ENCODE measurements around the gene DAAM2. TPM values are rescaled to one million over a fixed set of nuclear protein-coding genes. Genes with fewer than 3 reads are reported as not detected.

The DAAM2 gene
- total RNA-seq, 4 donors from 2014 or later, result 11.0 to 43.3 (median 26.4) TPM

DNA sequence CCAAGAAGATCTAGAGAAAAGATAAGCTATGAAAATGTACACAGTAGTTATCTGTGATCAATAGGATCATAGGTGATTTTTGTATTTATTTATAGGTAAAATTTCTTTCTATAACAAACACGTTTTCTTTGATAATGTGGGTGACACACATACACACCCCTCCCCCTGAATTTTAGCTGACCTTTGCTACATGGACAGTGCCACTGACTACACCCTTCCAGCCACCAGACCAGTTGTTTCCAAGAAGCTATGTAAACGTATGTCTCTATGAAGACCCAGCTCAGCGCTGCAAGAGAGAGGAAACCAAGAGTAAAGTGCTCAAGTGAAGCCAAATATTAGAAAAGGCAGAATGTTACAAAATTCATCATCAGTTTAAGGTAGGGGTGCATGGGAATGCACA, 125.8 kb downstream of the DAAM2 start:
- intact Hi-C loops (cut with DNase I; ENCODE audit: low total_unique reads), result no loop called here
- Histone ChIP-seq H3K4me1 (no peaks in the 10 kb centered on the region), H3K36me3 (no peaks in the 10 kb centered on the region), H3K27ac (no peak overlapping the region), H3K9me3 (no peaks in the 10 kb centered on the region), H3K4me3 (no peak overlapping the region), H3K27me3 (no peaks in the 10 kb centered on the region)
- DNase-seq, result no peak
- no peak for TF ChIP-seq POLR2A (IDR thresholded peaks at IDR 0.05)
- TF ChIP-seq, protein P1, sequence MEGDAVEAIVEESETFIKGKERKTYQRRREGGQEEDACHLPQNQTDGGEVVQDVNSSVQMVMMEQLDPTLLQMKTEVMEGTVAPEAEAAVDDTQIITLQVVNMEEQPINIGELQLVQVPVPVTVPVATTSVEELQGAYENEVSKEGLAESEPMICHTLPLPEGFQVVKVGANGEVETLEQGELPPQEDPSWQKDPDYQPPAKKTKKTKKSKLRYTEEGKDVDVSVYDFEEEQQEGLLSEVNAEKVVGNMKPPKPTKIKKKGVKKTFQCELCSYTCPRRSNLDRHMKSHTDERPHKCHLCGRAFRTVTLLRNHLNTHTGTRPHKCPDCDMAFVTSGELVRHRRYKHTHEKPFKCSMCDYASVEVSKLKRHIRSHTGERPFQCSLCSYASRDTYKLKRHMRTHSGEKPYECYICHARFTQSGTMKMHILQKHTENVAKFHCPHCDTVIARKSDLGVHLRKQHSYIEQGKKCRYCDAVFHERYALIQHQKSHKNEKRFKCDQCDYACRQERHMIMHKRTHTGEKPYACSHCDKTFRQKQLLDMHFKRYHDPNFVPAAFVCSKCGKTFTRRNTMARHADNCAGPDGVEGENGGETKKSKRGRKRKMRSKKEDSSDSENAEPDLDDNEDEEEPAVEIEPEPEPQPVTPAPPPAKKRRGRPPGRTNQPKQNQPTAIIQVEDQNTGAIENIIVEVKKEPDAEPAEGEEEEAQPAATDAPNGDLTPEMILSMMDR (IDR thresholded peaks at IDR 0.05), result no peak

DNA sequence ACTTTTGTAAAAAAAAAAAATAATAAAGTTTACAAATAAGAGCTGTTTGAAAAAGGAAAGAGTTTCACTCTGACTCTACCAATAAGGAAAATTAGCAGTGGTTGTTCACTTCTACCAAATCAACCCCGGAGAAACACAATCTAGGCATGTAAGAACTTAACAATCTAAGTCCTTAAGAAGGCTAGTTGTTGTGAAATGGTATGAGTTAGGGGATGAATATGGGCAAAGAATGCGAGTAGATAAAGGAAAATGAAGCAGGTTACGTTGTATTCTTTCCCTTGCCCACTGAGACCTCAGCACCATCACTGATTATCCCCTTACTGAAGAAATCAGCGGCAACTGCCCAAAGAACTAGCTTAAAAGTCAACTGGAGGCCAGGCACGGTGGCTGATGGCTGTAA, 126.7 kb downstream of the DAAM2 start:
- no peaks in the 10 kb centered on the region for H3K36me3 ChIP-seq

DNA sequence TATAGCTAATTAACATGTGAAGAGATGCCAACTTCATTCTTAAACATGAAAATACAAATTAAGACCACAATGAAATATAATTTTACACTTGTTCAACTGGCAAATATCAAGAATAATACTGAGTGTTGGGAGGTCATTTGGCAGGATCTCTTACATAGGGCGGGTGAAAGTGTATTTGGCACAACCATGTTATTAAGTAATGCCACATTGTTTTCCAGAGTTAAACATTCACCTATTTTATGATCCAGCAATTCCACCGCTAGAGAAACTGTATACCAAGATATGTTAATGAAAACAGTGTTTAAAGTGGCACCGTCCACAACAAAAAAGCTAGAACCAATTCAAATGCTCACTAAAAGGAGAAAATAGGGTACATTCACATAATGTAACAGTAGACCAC, 128.0 kb downstream of the DAAM2 start:
- DNase-seq, result no peak
- H3K36me3 ChIP-seq, result no peaks in the 10 kb centered on the region
- no peak overlapping the region for H3K4me3 ChIP-seq
- intact Hi-C loops (cut with DNase I; ENCODE audit: low total_unique reads), result no loop called here
- no peaks in the 10 kb centered on the region for H3K4me1 ChIP-seq
- H3K27ac ChIP-seq, result no peak overlapping the region
- no peaks in the 10 kb centered on the region for H3K9me3 ChIP-seq
- TF ChIP-seq, protein P1 (IDR thresholded peaks at IDR 0.05), result no peak
- no peak for TF ChIP-seq POLR2A (IDR thresholded peaks at IDR 0.05)
- no peaks in the 10 kb centered on the region for H3K27me3 ChIP-seq

More for the DNA sequence above, 126.7 kb downstream of the DAAM2 start:
- H3K4me3 ChIP-seq, result no peak overlapping the region
- no peaks in the 10 kb centered on the region for H3K9me3 ChIP-seq
- TF ChIP-seq, protein P1 (IDR thresholded peaks at IDR 0.05), result no peak
- no peak for TF ChIP-seq POLR2A (IDR thresholded peaks at IDR 0.05)
- no peaks in the 10 kb centered on the region for H3K27me3 ChIP-seq
- no peak overlapping the region for H3K27ac ChIP-seq
- intact Hi-C loops (cut with DNase I; ENCODE audit: low total_unique reads), result no loop called here
- DNase-seq, result no peak
- H3K4me1 ChIP-seq, result no peaks in the 10 kb centered on the region

DNA sequence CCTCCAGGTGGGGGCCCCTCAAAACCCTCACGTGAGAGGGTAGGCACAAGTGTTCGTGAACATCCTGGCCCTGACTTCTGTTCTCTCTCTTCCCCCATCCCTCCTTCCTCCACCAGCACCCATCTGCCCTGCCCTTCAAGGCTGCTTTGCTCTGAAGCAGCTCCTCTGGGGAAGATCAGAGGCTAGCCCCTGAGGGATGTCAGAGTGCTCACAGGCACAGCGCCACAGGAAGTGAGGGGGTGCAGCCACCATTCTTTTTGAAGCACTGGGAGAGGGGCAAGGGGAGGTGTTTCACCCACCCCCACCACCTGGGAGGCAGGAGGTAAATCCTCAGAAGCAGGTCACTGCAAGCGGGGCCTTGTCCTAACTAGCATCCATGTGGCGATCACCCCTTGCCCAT, 130.6 kb downstream of the DAAM2 start:
- no peak for TF ChIP-seq POLR2A (IDR thresholded peaks at IDR 0.05)
- TF ChIP-seq, protein P1 (IDR thresholded peaks at IDR 0.05), result no peak
- no peaks in the 10 kb centered on the region for H3K36me3 ChIP-seq
- no peaks in the 10 kb centered on the region for H3K27me3 ChIP-seq
- H3K4me3 ChIP-seq, result no peak overlapping the region
- H3K9me3 ChIP-seq, result no peaks in the 10 kb centered on the region
- intact Hi-C loops (cut with DNase I; ENCODE audit: low total_unique reads), result no loop called here
- no peaks in the 10 kb centered on the region for H3K4me1 ChIP-seq
- no peak overlapping the region for H3K27ac ChIP-seq
- no peak for DNase-seq

DNA sequence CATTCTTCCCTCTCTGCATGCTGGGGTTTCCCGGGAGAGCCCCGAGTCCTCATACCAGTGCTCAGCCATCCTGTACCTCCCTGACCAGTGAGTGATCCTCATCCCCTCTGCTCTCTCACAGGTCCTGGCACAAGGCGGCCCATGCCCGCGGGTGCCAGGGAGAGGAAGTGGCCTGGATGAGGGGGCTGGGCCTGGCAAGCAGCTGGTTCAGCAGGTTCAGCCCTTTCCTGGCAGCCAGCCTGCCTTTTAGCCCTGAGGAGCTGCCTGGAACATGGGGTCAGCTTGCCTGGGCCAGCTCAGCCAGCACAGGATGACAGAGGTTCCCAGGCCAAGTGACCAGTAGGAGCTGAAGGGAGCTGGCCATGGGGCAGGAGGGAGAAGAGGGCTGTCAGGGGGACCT, 131.2 kb downstream of the DAAM2 start:
- H3K27me3 ChIP-seq, result no peaks in the 10 kb centered on the region
- TF ChIP-seq, protein P1 (IDR thresholded peaks at IDR 0.05), result no peak
- TF ChIP-seq POLR2A (IDR thresholded peaks at IDR 0.05), result no peak
- DNase-seq, result no peak
- H3K9me3 ChIP-seq, result no peaks in the 10 kb centered on the region
- no peak overlapping the region for H3K4me3 ChIP-seq
- H3K36me3 ChIP-seq, result no peaks in the 10 kb centered on the region
- H3K27ac ChIP-seq, result no peak overlapping the region
- intact Hi-C loops (cut with DNase I; ENCODE audit: low total_unique reads), result no loop called here
- no peaks in the 10 kb centered on the region for H3K4me1 ChIP-seq
